Head of caudate nucleus (tissue), 42 donors: ENCODE measurements around the gene MEI1.

Experiments used
- DNase-seq, 42 donors: peaks; one replicate each; pipeline versions ENCODE4 v3.0.0 to v3.0.0-alpha.2; 2020 to 2021; ENCODE audit warnings: mixed read lengths in 7 of 42
- intact Hi-C: fragments of 100-400 bp; cut with DNase I; formaldehyde crosslinking; loops from one replicate; pipeline ENCODE4 v1.15.0; 2022

Gene MEI1

DNA sequence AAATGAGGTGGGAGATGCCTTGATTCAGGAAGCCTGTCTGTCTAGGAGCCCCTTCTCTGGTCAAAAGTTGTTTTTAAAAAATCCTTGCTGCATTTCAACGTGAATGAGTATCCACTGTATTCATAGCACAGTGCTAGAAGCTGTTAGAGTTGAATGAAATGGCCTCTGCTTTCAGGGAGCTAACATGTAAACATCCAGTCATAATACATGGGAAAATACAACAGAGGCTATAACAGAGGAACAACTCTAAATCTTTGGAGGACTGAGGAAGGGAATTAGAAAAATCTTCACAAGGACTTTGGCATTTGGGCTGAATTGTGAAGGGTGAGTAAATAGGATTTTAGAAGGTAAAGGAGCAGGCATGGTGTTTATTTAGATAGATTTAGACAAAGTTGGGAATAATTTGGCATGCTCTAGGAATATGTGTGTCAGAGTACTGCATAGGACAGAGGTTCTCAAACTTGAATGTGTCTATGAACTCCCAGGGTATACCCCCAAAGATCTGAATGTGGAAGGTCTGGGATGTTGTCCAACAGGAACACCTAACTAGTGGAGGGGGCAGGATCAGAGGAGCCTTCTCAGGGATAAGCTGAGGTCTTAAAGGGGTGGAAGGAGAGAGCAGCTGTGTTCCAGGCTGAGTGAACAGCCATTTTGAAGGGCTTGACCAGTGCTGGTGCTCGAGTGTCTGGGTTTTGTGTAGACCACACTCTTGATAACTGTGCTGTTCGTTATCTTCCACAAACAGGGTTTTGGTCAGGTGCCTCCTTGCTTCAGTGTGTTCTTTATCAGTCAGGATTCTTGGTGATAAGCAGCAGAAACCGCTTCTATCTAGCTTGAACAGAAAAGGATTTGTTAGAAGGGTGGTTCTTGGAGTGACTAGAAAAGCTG, 146.3 kb downstream of the MEI1 start:
- no peak for DNase-seq
- intact Hi-C loops: no loop called here

DNA sequence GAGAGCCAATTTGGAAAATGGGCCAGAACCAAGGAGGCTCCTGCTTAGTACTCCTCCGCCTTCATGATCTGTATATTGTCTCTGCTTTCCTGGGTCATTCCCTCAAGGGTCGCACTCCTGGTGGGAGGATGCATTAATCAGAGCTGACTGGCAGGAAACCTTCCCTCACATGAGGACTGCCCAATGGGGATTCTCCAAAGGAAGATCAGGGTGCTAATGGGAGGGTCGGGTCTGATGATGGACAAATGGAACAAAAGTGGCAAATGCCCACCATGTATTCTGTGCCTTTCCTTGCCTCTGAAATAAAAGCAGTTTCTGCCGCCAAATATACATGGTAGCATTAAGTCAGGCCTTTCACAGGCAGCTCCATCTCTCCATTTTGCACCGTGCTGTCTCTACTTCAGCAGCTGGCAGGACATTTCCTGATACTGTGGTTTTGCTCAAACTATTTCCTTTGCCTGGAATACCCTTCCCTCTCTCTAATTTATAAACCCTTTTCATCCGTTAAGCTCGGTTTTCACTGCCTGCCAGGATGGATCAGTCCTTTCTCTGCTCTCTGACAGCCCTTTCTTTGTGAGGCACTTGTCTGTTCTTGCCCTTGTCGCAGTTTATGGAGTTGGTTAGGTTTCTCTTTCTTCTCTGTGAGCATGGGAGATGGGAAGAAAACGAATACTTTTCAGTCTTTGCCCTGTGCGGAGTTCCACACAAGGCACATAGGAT, 147.1 kb downstream of the MEI1 start:
- intact Hi-C loops: no loop called here
- no peak for DNase-seq

DNA sequence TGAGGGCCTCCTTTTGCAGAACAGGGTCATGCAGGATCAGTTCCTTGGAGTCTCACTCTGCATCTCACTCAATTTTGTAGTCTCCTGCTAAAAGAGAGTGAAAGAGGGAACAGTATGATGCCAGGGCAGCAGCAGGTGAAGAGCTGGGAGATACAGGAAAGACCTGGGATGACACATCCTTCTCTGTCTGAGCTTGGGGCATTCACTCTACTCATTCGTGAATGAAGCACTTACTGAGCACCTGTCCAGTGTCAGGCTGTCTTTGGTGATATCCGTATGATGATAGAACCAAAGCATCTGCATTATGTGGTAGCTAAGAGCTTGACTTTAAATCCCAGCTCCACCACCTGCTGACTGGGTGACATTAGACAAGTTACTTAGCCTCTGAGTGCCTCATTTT, 148.0 kb downstream of the MEI1 start:
- DNase-seq: no peak
- intact Hi-C loops: no loop called here

DNA sequence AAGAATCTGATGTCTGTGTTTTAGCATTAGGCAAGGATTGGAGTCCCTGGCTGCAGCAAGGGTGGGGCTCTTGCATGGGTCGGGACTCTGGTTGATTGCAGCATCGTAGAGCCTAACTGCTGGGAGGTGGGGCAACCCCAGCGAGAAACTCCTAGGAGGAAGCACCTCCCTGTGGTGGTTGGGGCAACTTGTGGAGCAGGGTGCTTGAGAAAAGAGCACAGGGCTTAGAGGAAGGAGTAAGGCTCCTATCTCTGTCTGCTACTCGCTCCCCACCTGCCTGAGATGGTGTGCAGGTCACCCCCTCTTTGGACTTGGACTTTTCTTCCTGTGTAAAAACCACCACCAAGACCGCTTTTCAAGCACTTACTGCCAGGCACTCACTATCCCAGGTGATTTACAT, 149.2 kb downstream of the MEI1 start:
- intact Hi-C loops: no loop called here
- peak in 6 of 42 donors; percentile 16 to 47 (median 30) for DNase-seq
